Trophoblast cell (in vitro differentiated cells and primary cell): Measurements from ENCODE around the gene QPRT.
"Not testable (repeated sequence)": the region's sequence is repeated elsewhere in the genome, so short reads cannot be mapped to it uniquely, and the experiment has no call there.

ENCODE experiments used
- DNase-seq, 2 donors: peaks; one replicate each; pipeline ENCODE4 v3.0.0-alpha.2; 2016
- H2AFZ ChIP-seq: 2 replicates; pipeline ENCODE4 v1.6.1; 2013; ENCODE audit warnings: low read length, moderate library complexity, mild to moderate bottlenecking; ENCODE audit not compliant: insufficient read depth, poor library complexity
- H2AK5ac ChIP-seq: 2 replicates; pipeline ENCODE4 v1.6.1; 2013; ENCODE audit warnings: mild to moderate bottlenecking, low read length
- H2BK120ac ChIP-seq: 2 replicates; pipeline ENCODE4 v1.6.1; 2013; ENCODE audit warnings: low read length, mild to moderate bottlenecking, moderate library complexity; ENCODE audit not compliant: insufficient read depth, poor library complexity
- H2BK12ac ChIP-seq: 2 replicates; pipeline ENCODE4 v1.6.1; 2013; ENCODE audit warnings: mild to moderate bottlenecking, low read length, moderate library complexity
- H2BK5ac ChIP-seq: 2 replicates; pipeline ENCODE4 v1.6.1; 2013; ENCODE audit warnings: low read length, low read depth, moderate library complexity, mild to moderate bottlenecking; ENCODE audit not compliant: poor library complexity
- H3K14ac ChIP-seq: 2 replicates; pipeline ENCODE4 v1.6.1; 2013; ENCODE audit warnings: mild to moderate bottlenecking, low read length
- H3K18ac ChIP-seq: 2 replicates; pipeline ENCODE4 v1.6.1; 2013; ENCODE audit warnings: mild to moderate bottlenecking, low read length
- H3K23ac ChIP-seq: 2 replicates; pipeline ENCODE4 v1.6.1; 2013; ENCODE audit warnings: low read length
- H3K27ac ChIP-seq: 2 replicates; pipeline ENCODE4 v1.5.1; 2013; ENCODE audit warnings: low read depth, mild to moderate bottlenecking, inconsistent platforms, low read length, moderate library complexity
- H3K27me3 ChIP-seq: 2 replicates; pipeline ENCODE4 v1.6.1; 2013; ENCODE audit warnings: inconsistent platforms, mild to moderate bottlenecking, low read length, moderate library complexity; ENCODE audit not compliant: insufficient read depth
- H3K36me3 ChIP-seq, 2 experiments: 1 replicate in 1 of 2; 2 replicates in 1 of 2; pipeline ENCODE4 v1.6.1; 2013; ENCODE audit warnings: low read length in 2 of 2, mild to moderate bottlenecking in 2 of 2, moderate library complexity in 1 of 2; ENCODE audit not compliant: insufficient read depth in 2 of 2, control insufficient read depth in 1 of 2
- H3K4ac ChIP-seq: 2 replicates; pipeline ENCODE4 v1.6.1; 2013; ENCODE audit warnings: low read depth, mild to moderate bottlenecking, low read length, moderate library complexity
- H3K4me1 ChIP-seq, 2 experiments: 1 replicate in 1 of 2; 2 replicates in 1 of 2; pipeline ENCODE4 v1.6.1; 2013; ENCODE audit warnings: low read length in 2 of 2, mild to moderate bottlenecking in 2 of 2, moderate library complexity in 1 of 2; ENCODE audit not compliant: insufficient read depth in 2 of 2, control insufficient read depth in 1 of 2
- H3K4me2 ChIP-seq: 2 replicates; pipeline ENCODE4 v1.6.1; 2013; ENCODE audit warnings: inconsistent platforms, mild to moderate bottlenecking, low read length, moderate library complexity
- H3K4me3 ChIP-seq: 2 replicates; pipeline ENCODE4 v1.5.1; 2013; ENCODE audit warnings: mild to moderate bottlenecking, low read depth, low read length, inconsistent platforms
- H3K79me1 ChIP-seq: one replicate; pipeline ENCODE4 v1.6.1; 2013; ENCODE audit warnings: low read length
- H3K79me2 ChIP-seq: 2 replicates; pipeline ENCODE4 v1.6.1; 2013; ENCODE audit warnings: low read length, mild to moderate bottlenecking; ENCODE audit not compliant: control insufficient read depth, insufficient read depth, poor library complexity
- H3K9ac ChIP-seq: 2 replicates; pipeline ENCODE4 v1.6.1; 2013; ENCODE audit warnings: mild to moderate bottlenecking, low read length
- H3K9me3 ChIP-seq: 2 replicates; pipeline ENCODE4 v1.6.1; 2013; ENCODE audit warnings: low read depth, mild to moderate bottlenecking, control low read depth, inconsistent platforms, low read length; ENCODE audit not compliant: insufficient read depth
- H4K12ac ChIP-seq: 2 replicates; pipeline ENCODE4 v1.6.1; 2013; ENCODE audit warnings: low read depth, mild to moderate bottlenecking, low read length, moderate library complexity
- H4K8ac ChIP-seq: 2 replicates; pipeline ENCODE4 v1.6.1; 2013; ENCODE audit warnings: low read depth, mild to moderate bottlenecking, low read length, moderate library complexity
- H4K91ac ChIP-seq: one replicate; pipeline ENCODE4 v1.6.1; 2013; ENCODE audit warnings: low read depth, mild to moderate bottlenecking, low read length, moderate library complexity
- WGBS: extraction: QIAGEN DNeasy Blood & Tissue Kit; methylation state at CpG from one replicate; pipeline ENCODE4 v1.1.7; 2013; ENCODE audit warnings: missing lambda C conversion rate; ENCODE audit not compliant: insufficient read length, insufficient coverage; ENCODE audit errors: extremely low coverage; 5-methylcytosine and 5-hydroxymethylcytosine counted together

QPRT gene

GRCh38 chr16:29746518-29746917, 67.5 kb downstream of the QPRT start:
- WGBS = no CpG with 5 or more reads among the region's 4 CpGs
- not testable (repeated sequence) for H2BK120ac ChIP-seq, H3K4me3 ChIP-seq, H2AFZ ChIP-seq, H3K79me1 ChIP-seq, H3K4me2 ChIP-seq, H3K9me3 ChIP-seq, H3K4me1 ChIP-seq, H3K4ac ChIP-seq, H3K27ac ChIP-seq, H3K9ac ChIP-seq, DNase-seq, H3K18ac ChIP-seq, H3K14ac ChIP-seq, H2BK5ac ChIP-seq, H4K8ac ChIP-seq, H3K27me3 ChIP-seq, H4K12ac ChIP-seq, H3K23ac ChIP-seq, H2AK5ac ChIP-seq, H2BK12ac ChIP-seq, H3K36me3 ChIP-seq, H4K91ac ChIP-seq, H3K79me2 ChIP-seq
